HG02571 (cell line): ENCODE results near the gene XG.

Experiments
- ATAC-seq: cut with Tn5 transposase; IDR thresholded peaks from one replicate; pipeline ENCODE4 v1.9.1; 2021; ENCODE audit warnings: mild to moderate bottlenecking, moderate library complexity; ENCODE audit not compliant: unreplicated experiment

XG gene

DNA sequence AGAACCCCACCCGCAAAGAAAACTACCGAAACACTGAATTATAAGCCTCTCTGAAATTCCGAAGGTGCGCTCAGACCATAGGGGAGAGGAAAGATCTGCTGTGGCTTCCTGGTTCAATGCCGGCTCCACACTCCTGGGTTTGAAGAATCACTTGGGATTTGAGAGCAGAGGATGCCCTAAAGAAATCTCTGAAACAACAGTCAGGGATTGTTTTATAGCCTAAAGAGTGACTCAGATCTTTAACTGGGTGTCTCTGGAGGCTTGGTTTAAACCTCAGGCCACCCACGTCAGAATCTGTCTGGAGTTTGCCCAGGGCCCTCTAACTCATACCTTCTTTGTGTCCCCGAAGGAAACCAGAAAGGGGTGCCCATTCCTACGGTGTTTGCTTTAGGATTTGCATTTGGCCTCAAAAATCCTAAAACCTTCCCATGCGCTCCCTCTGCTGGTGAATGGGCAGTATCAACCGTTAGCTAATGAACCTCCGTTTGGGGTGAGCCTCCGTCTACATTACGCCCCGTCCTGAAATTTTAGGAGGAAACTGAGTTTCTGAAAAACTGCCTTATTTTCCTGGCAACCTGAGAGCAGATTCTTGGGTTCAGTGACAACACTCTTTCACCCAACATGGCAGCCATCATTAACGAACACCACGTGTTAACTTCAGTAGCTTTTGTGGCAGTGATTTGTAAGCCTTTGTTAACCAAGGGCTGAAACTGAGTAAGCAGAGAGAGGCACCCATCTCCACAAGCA lies 60.5 kb downstream of the XG start:
- peak; percentile 72 for ATAC-seq

DNA sequence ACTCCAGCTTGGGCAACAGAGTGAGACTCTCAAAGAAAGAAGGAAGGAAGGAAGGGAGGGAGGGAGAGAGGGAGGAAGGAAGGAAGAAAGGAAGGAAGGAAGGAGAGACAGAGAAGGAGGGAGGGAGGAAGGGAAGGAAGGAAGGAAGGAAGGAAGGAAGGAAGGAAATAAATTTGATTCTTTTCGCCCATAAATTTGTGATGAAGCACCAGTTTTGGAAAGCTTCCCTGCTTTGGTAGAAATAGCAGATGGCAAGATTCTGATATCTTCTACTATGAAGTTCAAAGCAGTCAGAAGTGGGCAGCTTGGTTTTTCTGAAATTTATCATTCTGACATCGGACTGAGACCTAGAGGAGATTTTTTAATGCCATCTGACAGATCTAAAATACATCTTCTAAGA lies 65.2 kb downstream of the XG start:
- no peak for ATAC-seq

DNA sequence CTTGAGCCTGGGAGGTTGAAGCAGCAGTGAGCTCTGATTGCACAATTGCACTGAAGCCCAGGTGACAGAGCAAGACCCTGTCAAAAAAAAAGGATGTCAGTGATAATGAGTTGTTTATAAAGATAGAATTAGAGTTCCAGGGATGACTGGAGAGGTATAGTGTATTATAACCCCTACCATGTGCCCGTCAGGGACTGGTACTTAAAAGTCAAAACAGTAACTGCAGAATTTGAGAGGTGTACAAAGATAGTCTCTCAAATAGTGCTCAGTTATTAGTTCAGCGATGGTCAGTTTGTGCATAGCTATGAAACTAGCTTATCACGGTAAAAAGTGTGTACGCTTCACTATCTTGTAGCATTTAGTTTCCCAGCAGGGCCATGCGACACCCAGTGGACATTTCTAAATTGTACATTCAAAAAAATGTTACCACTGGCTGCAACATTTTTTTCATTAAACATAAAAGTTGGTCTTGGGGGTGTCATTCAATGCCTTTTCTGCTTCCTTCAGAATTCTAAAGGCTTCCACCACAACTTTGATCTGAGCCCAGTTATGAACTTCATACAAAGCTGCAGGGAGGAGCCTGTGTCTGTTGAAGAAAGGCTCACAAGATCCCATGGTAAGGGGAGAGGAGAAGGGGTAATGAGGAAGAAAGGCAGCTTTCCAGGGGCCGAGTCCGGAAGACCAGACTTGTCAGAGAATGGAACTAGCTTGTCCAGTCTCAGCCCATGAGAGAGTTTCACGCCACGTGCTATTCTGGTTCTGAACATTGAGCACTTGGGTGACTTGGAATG lies 67.7 kb downstream of the XG start:
- no peak for ATAC-seq

DNA sequence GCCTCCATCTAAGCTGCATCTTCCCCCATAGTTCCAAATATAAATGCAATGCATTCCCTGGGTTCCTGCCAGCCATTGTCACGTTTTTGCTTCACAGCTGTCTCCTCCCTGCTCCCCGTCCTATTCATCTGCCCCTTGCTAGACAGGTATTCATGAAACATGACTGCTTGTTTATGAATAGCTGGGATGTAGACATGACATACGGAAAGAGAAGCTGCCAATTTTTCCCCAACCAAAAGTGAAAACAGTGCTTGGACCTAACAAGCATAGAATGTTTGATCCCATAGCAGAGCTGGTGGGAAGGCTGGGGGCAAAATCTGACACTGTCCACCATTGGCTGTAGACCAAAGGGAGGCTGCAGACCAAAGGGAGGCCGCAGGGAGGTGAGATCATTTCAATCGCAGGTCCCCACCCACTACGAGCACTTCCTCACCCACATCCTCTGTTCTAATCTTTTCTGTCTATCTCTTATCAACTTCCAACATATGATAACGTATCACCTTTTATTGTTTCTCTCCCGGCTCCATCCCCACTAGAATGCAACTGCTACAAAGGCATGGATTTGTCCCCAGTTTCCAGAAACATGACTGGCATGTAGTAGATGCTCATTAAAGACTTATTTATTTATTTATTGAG lies 68.4 kb downstream of the XG start:
- ATAC-seq, result no peak

DNA sequence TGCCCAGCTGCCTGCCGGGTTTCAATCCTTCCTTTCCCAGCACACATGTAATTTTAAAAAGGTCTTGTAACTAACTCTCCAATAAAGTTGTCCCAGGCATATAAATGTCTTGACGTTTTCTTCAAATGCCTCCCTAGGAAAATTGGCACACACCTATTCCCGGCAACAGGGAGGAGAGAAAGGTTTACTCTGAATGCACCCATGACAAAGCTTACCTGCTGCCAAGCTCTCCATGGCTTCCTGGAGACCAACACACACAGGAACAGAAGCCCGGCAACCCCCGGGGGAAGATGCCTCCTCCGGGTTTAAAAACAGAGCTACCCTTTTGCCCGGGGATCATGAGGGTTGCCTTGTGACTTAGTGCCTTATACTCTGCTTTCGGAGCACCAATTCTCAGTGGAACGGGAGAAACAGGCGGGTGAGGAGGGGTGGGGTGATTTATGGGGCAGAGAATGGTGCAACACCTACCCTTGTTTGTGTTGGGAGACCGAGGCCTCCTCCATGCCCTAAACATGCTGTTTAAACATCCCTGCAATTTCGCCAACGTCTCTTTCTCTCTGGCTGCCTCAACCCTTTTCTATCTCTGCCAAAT lies 72.1 kb downstream of the XG start:
- no peak for ATAC-seq

DNA sequence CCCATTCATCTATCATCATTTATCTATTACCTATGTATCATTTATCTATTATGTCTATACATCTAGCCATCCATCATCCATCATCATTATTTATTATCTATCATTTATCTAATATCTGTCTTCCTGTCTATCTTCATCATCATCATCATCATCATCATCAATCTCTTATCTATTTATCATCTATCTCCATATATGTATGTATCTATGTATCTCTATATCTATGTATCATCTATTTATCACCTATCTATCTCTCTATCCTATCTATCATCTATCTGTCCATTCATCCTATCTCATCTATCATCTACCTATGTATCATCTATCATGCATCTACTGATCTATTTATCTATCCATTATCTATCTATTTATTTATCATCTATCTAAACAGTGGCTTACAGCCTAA lies 73.0 kb downstream of the XG start:
- no peak for ATAC-seq

DNA sequence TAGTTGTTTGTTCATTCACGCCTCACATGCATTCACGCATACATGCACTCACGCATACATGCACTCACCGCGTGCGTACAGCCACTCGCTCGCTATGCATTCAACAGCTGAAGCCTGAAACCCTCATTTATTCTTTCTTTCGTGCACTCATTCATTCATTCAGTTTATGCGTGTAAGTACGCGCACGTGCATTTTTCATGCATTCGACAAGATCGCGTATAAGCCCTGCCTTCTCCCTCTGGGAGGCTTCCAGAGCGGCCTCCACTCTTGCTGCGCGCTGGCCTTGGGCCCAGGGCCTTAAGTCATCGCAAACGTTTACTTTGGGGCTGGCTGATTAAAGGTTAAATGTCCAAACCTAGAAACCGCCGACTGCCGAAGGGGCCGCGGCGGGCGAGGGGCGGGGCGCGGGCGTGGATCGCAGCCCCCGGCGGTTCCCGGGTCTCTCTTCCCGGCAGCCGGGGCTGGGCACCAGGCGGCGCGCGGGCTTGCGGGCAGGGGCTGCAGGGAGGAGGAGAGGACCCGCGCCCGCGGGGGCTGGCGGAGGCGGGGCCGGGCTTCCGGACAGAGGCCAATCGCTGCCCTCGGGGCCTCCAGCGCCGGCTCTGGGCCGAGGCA lies 76.6 kb downstream of the XG start, which contains the start of gene GYG2:
GYG2 (plus strand) TSS at position 587 of the 615 bp plus-strand sequence. CDS start 1,259 bp downstream, outside the sequence.
- ATAC-seq, result no peak

DNA sequence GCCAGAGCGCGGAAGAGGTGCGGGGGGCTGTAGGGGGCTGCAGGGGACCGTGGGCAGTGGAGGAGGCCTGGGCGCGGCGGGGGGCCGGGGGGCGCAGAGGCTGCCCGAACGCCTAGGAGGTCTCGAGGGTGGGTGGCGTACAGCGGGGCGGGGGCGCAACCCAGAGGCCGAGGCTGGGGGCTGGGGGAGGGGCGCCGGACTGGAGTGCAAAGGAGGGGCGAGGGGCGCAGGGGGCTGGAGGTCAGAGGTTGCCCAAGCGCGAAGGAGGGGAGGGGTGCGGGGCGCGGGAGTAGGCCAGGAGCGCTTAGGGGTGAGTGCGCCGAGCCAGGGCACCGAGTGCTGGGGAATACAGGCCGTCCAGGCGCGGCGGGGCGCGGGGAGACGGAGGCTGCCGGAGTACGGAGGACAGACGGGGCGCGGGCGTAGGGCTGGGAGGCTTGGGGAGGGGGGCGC lies 77.1 kb downstream of the XG start:
- ATAC-seq, result no peak

DNA sequence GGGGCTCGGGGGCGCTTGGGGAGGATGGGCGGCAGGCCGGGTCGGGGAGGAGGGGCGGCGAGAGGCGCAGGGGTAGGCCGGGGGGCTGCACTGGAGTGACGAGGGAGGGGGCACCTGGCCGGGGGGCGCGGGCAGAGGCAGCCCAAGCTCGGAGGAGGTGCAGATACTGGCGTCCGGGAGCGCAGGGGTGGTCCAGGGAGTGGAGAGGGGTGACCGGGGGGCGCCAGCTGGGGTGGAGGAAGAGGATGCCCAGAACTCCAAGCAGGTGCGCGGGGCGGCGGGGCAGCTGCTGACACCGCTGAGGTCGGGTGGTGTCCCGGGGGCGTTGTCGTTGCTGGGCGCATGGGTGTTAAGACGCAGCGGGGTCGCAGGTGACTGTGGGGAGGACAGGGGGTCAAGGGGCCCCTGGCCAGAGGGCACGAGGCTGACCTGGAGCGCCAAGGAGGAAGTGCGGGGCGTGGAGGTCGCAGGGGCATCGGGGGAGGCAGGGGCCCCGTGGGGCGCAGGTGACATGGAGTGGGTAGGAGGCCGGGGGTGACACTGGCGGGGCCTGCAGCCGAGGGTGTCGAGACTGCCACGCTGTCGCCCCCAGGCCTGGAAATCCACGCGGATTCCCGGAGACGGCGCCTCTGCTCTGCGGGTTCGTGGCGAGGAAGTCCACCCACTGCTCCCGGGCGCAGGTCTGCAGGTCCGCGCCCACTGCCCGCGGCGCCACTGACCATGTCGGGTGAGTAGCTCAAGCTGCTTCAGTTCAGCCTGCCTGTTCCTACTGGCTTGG lies 77.8 kb downstream of the XG start:
- no peak for ATAC-seq

DNA sequence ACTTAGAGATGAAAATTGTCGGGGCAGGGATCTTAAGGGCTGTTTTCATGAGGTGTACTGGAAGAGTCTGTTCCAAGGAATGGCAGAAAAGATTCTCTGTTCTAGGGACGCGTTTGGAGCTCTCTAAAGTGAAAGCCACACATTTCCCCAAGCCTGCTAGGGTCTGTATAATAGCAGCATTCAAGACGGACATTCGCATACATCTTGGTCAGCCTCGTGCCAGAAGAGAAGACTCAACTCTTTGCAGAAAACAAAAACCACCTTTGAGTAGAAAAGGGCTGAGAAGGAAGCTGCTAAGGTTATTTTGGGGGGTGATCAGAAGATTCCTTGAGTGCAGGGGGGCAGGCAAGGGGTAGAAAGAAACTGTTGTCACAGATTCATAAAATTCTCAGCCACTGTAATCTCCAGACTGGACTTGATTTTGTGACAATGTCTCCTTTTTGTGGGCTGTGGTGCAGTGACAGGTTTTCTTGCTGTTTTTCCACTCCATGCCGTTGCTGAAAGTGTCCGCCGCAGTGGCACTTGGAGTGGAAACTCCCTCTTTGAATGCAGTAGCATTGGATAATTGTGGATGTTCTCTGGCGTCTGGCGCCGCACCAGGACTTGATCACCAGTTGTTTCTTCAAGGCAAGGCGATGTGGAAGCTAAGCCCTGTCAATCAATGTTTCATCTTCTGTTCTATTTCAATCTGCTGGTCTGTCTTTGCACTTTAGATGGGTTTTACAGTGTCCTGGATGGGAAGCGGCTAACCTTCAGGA lies 79.8 kb downstream of the XG start:
- ATAC-seq, result no peak

DNA sequence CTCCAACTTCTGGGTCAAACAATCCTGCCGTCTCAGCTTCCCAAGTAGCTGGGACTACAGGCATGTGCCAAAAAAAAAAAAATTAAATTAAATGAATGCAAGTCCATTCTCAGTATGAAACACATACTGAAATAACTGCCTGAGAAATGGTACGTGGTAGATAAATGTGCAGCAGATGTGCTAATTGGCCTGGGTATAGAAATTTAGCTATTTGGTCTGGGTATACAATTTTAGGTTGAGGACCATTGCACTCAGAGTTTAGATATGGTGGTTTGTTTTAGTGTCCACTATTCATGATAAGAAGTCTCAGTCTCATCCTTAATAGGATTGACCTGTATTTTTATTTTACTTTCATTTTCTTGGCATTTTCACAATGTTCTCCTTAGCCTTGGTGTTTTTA lies 86.1 kb downstream of the XG start:
- no peak for ATAC-seq

DNA sequence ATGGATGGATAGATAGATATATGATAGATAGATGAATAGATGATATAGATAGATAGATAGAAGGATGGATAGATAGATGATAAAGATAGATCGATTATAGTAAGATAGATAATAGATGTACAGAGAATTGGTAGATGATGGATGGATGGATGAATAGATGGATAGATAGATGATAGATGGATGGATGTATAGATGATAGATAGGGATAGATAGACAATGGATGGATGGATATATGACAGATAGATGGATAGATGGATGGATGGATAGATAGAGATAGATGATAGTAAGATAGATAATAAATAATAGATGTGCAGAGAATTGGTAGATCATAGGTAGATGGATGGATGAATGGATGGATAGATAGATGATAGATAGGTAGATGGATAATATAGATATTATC lies 89.1 kb downstream of the XG start:
- no peak for ATAC-seq

DNA sequence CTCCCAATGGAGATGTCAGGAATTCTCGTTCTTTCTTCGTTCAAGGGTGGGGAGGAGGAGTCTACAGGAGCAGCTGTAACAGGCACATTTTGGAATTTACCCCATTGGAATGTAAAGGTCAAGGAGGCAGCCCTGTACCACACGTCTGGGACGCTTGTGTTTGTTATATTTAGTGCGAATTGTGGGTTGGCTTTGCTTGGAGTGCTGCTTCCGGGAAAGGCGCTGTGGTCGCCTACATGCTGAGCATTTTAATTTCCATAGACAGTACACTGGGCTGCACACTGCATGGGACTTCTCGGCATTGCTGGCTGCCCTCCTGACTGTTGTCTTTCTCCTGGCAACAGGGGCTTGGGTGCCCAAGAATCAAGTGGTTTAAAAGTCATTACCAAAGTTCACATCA lies 89.7 kb downstream of the XG start:
- ATAC-seq, result no peak

DNA sequence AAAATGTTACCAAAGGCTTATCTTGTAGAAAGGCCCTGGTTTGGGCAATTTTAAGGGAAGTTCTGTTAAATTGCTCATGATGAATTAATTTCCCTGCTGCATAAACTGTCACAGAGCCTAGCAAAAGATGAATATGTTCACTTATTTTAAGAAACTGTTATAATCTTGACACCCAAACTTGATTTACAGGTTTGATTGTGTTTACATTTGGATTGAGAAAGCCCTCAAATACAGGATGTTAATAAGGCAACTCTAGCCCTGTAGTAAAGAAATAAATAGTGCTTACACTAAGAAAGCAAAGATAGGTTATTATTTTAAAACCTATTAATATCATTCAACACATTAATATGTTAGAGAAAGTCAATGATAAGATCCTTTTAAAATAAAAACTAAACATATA lies 95.2 kb downstream of the XG start:
- no peak for ATAC-seq

DNA sequence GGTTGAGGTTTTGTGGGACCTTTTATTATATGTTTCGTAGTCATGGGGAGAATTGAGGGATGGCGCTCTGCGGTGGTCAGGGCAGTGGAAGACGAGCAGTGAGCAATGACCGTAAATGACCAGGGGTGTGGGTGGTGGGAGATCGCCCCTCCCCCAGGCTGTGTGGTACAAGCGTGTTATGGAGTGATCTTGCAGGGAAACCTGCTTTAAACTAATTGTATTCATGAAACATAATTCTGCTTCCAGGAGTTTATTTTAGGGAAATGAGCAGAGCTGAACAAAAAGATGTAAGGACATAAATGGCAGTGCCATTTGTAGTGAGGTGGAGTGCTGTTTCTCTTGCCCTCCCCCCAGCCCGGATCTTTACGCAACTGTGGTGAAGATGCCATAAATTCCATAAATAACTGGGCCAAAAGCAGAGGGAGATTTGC lies 97.0 kb downstream of the XG start:
- no peak for ATAC-seq

DNA sequence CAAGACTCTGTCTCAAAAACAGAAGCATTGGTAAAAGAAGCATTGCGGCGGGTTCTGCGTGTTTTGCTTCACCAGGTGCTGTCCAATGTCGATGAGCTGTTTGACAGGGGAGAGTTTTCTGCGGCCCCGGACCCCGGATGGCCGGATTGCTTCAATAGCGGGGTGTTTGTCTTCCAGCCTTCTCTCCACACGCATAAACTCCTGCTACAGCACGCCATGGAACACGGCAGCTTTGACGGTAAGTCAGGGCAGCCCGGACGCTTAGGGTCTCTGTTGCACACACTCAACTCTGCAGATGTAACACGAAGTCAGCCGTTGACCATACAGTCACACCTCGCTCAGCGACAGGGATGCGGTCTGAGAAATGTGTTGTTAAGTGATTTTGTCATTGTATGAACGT lies 103.1 kb downstream of the XG start:
- ATAC-seq, result no peak

DNA sequence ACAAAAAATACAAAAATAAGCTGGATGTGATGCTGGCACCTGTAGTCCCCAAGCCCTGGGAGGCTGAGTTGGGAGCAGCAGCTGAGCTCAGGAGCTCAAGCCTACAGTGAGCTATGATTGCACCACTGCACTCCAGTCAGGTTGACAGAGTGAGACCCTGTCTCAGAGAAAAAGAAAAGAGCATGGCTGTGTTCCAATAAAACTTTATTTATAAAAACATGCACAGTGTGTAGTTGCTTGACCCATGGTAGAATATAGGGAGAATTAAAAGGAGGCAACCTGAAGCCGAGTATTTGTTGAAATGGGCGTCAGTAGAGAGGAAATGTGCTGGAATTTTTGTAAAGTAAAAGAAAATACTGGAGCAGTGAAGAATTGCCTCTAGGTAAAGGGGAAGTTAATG lies 103.9 kb downstream of the XG start:
- no peak for ATAC-seq

DNA sequence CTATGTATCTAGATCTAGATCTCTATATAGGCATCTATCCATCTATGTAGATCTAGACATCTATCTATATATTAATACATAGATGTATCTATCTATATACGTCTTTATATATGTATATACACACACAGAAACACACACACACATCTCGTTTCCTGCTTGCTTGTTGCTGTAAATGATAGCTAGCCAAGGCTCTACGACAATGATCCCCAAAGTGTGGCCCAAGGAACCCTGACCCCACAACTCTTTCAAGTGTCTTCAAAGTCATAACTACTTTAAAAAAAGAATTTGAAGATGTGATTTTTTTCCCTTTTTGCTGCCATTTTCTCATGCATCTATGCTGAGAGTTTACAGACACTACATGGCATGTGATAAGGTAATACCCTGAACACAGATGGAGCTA lies 105.7 kb downstream of the XG start:
- no peak for ATAC-seq

DNA sequence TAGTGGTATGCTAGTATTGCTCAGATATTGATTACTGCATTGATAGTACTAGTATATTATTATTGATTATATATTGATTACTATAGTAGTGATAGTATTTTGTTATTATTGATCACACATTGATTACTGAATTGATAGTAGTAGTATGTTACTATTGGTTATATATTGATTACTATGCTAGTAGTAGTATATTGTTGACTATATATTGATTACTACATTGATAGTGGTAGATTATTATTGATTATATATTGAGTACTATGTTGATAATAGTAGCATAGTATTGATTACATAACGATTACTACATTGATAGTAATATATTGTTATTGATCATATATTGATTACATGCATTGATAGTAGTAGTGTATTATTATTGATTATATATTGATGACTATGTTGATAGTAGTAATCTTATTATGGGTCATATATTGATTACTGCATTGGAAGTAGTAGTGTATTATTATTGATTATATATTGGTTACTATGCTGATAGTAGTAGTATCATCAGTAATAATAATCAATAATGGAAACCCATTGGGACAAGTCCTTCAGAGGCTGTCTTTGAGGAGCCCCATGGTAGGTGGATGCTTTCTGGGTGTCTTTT lies 107.5 kb downstream of the XG start:
- ATAC-seq, result no peak
